Left hindlimb (tissue), 1 donor: ENCODE results near the gene OTOG.

ENCODE experiments used
- DNase-seq: peaks from one replicate; pipeline ENCODE4 v3.0.0-alpha.2; 2018

OTOG gene

GRCh38 chr11:17590463-17590862 lies 43.4 kb downstream of the OTOG start:
- DNase-seq, result no peak

GRCh38 chr11:17591293-17591692 lies 44.2 kb downstream of the OTOG start:
- DNase-seq, result no peak

GRCh38 chr11:17593466-17594245 lies 46.6 kb downstream of the OTOG start:
- no peak for DNase-seq

GRCh38 chr11:17594686-17595192 lies 47.7 kb downstream of the OTOG start:
- no peak for DNase-seq

- no peak for DNase-seq
Observed at GRCh38 chr11:17595526-17596309, 48.7 kb downstream of the OTOG start.

- no peak for DNase-seq
Observed at GRCh38 chr11:17596310-17596669, 49.2 kb downstream of the OTOG start.

GRCh38 chr11:17596711-17597110 lies 49.7 kb downstream of the OTOG start:
- no peak for DNase-seq

- no peak for DNase-seq
Observed at GRCh38 chr11:17597770-17598169, 50.7 kb downstream of the OTOG start.

GRCh38 chr11:17598700-17599459 lies 51.8 kb downstream of the OTOG start:
- DNase-seq, result peak; percentile 68

GRCh38 chr11:17599460-17599925 lies 52.4 kb downstream of the OTOG start:
- DNase-seq, result no peak

GRCh38 chr11:17600316-17601255 lies 53.5 kb downstream of the OTOG start:
- DNase-seq, result no peak

- no peak for DNase-seq
Observed at GRCh38 chr11:17601256-17601671, 54.2 kb downstream of the OTOG start.

- no peak for DNase-seq
Observed at GRCh38 chr11:17601676-17602075, 54.6 kb downstream of the OTOG start.

GRCh38 chr11:17602105-17603001 lies 55.3 kb downstream of the OTOG start:
- DNase-seq, result no peak

- DNase-seq, result no peak
Observed at GRCh38 chr11:17603056-17603825, 56.2 kb downstream of the OTOG start.

- no peak for DNase-seq
Observed at GRCh38 chr11:17604201-17604914, 57.3 kb downstream of the OTOG start.

GRCh38 chr11:17604915-17605233 lies 57.8 kb downstream of the OTOG start:
- DNase-seq, result no peak

- no peak for DNase-seq
Observed at GRCh38 chr11:17605651-17606122, 58.6 kb downstream of the OTOG start.
